PFSK-1 (cell line): ENCODE measurements around the gene RHBDD1.

Experiments used
- POLR2AphosphoS5 ChIP-seq: IDR thresholded peaks from 2 replicates; pipeline ENCODE4 v1.6.1; 2012; ENCODE audit warnings: low read depth, mild to moderate bottlenecking, control low read depth, low read length, moderate library complexity
- TAF1 ChIP-seq: IDR thresholded peaks from 2 replicates; pipeline ENCODE4 v1.6.1; 2012; ENCODE audit warnings: low read length, control low read depth, borderline replicate concordance; ENCODE audit not compliant: insufficient read depth

DNA sequence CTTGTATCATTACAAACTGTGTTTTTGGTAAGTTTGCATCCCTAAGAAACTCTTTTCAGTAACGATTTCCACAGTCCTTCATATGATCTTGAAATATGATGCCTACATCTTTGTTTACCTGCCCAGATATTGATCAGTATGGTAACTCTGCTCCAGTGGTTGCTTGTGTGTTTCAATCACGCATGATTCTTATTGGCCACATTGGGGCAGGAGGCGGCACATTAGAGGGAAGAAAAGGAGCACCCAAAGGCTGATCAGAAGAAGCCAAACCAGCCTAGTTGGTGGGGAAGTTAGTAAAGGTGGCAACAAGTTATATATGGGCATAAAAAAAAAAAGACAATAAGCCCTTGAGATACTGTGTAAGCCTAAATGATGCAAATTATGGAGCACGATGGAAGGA is 158.9 kb downstream of the RHBDD1 start:
- TF ChIP-seq POLR2AphosphoS5 (no peak), TAF1 (no peak)
